ENCODE measurements around the gene SUGP2.
A peak's percentile ranks its signal among the peaks of the same experiment; 100 is the strongest.

Gene SUGP2

GRCh38 chr19:19033426-19034203 lies at the start of gene SUGP2, which contains the start of gene ARMC6:
Gene SUGP2, minus strand, starts transcription at chr19:19033517. Its CDS starts 2,446 bp downstream, at chr19:19031071.
Gene ARMC6, plus strand, starts transcription at chr19:19033603. Its CDS starts 607 bp downstream, at chr19:19034210.
- peak; percentile 93 for DNase-seq (ENCODE audit: low spot score)

- DNase-seq (ENCODE audit: low spot score) = no peak
Measured at GRCh38 chr19:19081642-19082151, 48.4 kb upstream of the SUGP2 start.

GRCh38 chr19:19079571-19079970 lies 46.3 kb upstream of the SUGP2 start:
- DNase-seq (ENCODE audit: low spot score) = no peak

- no peak for DNase-seq (ENCODE audit: low spot score)
Measured at GRCh38 chr19:19078801-19079200, 45.5 kb upstream of the SUGP2 start.

- no peak for DNase-seq (ENCODE audit: low spot score)
Measured at GRCh38 chr19:19077103-19077502, 43.8 kb upstream of the SUGP2 start.

GRCh38 chr19:19076476-19076875 lies 43.2 kb upstream of the SUGP2 start:
- DNase-seq (ENCODE audit: low spot score) = no peak

- no peak for DNase-seq (ENCODE audit: low spot score)
Measured at GRCh38 chr19:19075126-19075525, 41.8 kb upstream of the SUGP2 start.

- DNase-seq (ENCODE audit: low spot score) = no peak
Measured at GRCh38 chr19:19074196-19074882, 41.0 kb upstream of the SUGP2 start.

GRCh38 chr19:19071897-19072296 lies 38.6 kb upstream of the SUGP2 start:
- DNase-seq (ENCODE audit: low spot score) = no peak

GRCh38 chr19:19068659-19069654 lies 35.6 kb upstream of the SUGP2 start:
- no peak for DNase-seq (ENCODE audit: low spot score)

GRCh38 chr19:19067276-19068072 lies 34.2 kb upstream of the SUGP2 start:
- DNase-seq (ENCODE audit: low spot score) = peak; percentile 16

- DNase-seq (ENCODE audit: low spot score) = peak; percentile 7
Measured at GRCh38 chr19:19064811-19065745, 31.8 kb upstream of the SUGP2 start.

- no peak for DNase-seq (ENCODE audit: low spot score)
Measured at GRCh38 chr19:19064098-19064722, 30.9 kb upstream of the SUGP2 start.

- peak; percentile 99 for DNase-seq (ENCODE audit: low spot score)
Measured at GRCh38 chr19:19063183-19064097, 30.1 kb upstream of the SUGP2 start, which contains the start of gene SLC25A42. Gene SLC25A42, plus strand, starts transcription at chr19:19063994. Its CDS starts 32,131 bp downstream, at chr19:19096125.

GRCh38 chr19:19062454-19063182 lies 29.3 kb upstream of the SUGP2 start:
- DNase-seq (ENCODE audit: low spot score) = peak; percentile 77

- DNase-seq (ENCODE audit: low spot score) = no peak
Measured at GRCh38 chr19:19061506-19061905, 28.2 kb upstream of the SUGP2 start.

GRCh38 chr19:19059837-19060611 lies 26.7 kb upstream of the SUGP2 start:
- no peak for DNase-seq (ENCODE audit: low spot score)

All from kidney tubule cell (primary cell).